Measurements from ENCODE around the gene GUF1.
"Not testable (repeated sequence)": the region's sequence is repeated elsewhere in the genome, so short reads cannot be mapped to it uniquely, and the experiment has no call there.

Gene GUF1

GRCh38 chr4:44722001-44722400 lies 43.8 kb downstream of the GUF1 start:
- no peak for TF ChIP-seq CTCF (IDR thresholded peaks at IDR 0.05; ENCODE audit: low read depth, low read length)
- in situ Hi-C loops (cut with HindIII; ENCODE audit: low sequenced_read_pairs), result no loop called here
- H3K4me3 ChIP-seq (ENCODE audit: low read depth, low read length), result no peak overlapping the region
- no peak for DNase-seq (ENCODE audit: low read depth, low spot score)

GRCh38 chr4:44725166-44725565 lies 46.9 kb downstream of the GUF1 start:
- no peak for TF ChIP-seq CTCF (IDR thresholded peaks at IDR 0.05; ENCODE audit: low read depth, low read length)
- in situ Hi-C loops (cut with HindIII; ENCODE audit: low sequenced_read_pairs), result no loop called here
- peak overlapping the region; percentile 84 for H3K4me3 ChIP-seq (ENCODE audit: low read depth, low read length)
- DNase-seq (ENCODE audit: low read depth, low spot score), result peak; percentile 8

- peak; percentile 26 for DNase-seq (ENCODE audit: low read depth, low spot score)
- peak overlapping the region; percentile 84 for H3K4me3 ChIP-seq (ENCODE audit: low read depth, low read length)
- in situ Hi-C loops (cut with HindIII; ENCODE audit: low sequenced_read_pairs), result no loop called here
- TF ChIP-seq CTCF (IDR thresholded peaks at IDR 0.05; ENCODE audit: low read depth, low read length), result no peak
Observed at GRCh38 chr4:44725726-44726037, 47.5 kb downstream of the GUF1 start.

- H3K4me3 ChIP-seq (ENCODE audit: low read depth, low read length), result peak within 1 kb of the TSS; percentile 84
- in situ Hi-C loops (cut with HindIII; ENCODE audit: low sequenced_read_pairs), result no loop called here
Observed at GRCh38 chr4:44726038-44726871, 48.0 kb downstream of the GUF1 start, which contains the start of gene GNPDA2. GNPDA2 (minus strand) TSS chr4:44726556; CDS start chr4:44722207, 4,349 bp downstream.

GRCh38 chr4:44727471-44727870 lies 49.3 kb downstream of the GUF1 start:
- in situ Hi-C loops (cut with HindIII; ENCODE audit: low sequenced_read_pairs), result no loop called here
- DNase-seq (ENCODE audit: low read depth, low spot score), result no peak
- H3K4me3 ChIP-seq (ENCODE audit: low read depth, low read length), result no peak overlapping the region
- TF ChIP-seq CTCF (IDR thresholded peaks at IDR 0.05; ENCODE audit: low read depth, low read length), result no peak

More at GRCh38 chr4:44726038-44726871, 48.0 kb downstream of the GUF1 start, which contains the start of gene GNPDA2:
- TF ChIP-seq CTCF (IDR thresholded peaks at IDR 0.05; ENCODE audit: low read depth, low read length), result peak; percentile 38
- peak; percentile 91 for DNase-seq (ENCODE audit: low read depth, low spot score)

GRCh38 chr4:44728694-44729093 lies 50.5 kb downstream of the GUF1 start:
- H3K4me3 ChIP-seq (ENCODE audit: low read depth, low read length); DNase-seq (ENCODE audit: low read depth, low spot score); in situ Hi-C loops (cut with HindIII; ENCODE audit: low sequenced_read_pairs): not testable (repeated sequence)

GRCh38 chr4:44736900-44737299 lies 58.7 kb downstream of the GUF1 start:
- no peak for TF ChIP-seq CTCF (IDR thresholded peaks at IDR 0.05; ENCODE audit: low read depth, low read length)
- in situ Hi-C loops (cut with HindIII; ENCODE audit: low sequenced_read_pairs), result no loop called here

More at GRCh38 chr4:44736900-44737299, 58.7 kb downstream of the GUF1 start:
- DNase-seq (ENCODE audit: low read depth, low spot score), result no peak
- no peak overlapping the region for H3K4me3 ChIP-seq (ENCODE audit: low read depth, low read length)
